ENCODE measurements around the gene ERBB4. TPM values are rescaled to one million over a fixed set of nuclear protein-coding genes. Genes with fewer than 3 reads are reported as not detected.
"Not testable (repeated sequence)": the region's sequence is repeated elsewhere in the genome, so short reads cannot be mapped to it uniquely, and the experiment has no call there.

ERBB4 gene
- total RNA-seq, 1 donor from 2014 or later = 9.9 TPM

DNA sequence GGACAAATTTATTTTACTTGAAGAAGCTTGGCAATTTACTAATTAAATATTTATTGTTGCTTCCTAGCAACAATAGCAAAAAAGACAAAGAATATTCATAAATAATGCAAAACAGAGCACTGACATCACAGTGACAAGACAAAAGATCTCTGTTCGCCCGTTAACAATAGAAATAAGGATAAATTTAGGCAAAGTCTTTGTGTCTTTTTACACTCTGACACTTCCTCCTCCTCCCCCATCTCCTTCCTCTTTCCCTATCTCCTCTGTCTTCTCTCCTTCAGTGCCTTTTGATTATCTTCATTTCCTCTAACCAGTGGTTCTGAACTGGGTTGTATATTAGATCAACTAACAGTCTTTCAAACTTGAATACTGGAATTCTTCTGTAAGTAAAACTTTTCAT lies 808.4 kb downstream of the ERBB4 start:
- Mint-ChIP-seq H3K4me1 (ENCODE audit: unreplicated experiment) (no peaks in the 10 kb centered on the region), H3K36me3 (no peaks in the 10 kb centered on the region), H3K27ac (no peak overlapping the region), H3K9me3 (no peaks in the 10 kb centered on the region), H3K27me3 (no peaks in the 10 kb centered on the region), H3K4me3 (no peak overlapping the region)
- DNase-seq (ENCODE audit: extremely low spot score, unreplicated experiment) = no peak
- TF ChIP-seq, protein P1, sequence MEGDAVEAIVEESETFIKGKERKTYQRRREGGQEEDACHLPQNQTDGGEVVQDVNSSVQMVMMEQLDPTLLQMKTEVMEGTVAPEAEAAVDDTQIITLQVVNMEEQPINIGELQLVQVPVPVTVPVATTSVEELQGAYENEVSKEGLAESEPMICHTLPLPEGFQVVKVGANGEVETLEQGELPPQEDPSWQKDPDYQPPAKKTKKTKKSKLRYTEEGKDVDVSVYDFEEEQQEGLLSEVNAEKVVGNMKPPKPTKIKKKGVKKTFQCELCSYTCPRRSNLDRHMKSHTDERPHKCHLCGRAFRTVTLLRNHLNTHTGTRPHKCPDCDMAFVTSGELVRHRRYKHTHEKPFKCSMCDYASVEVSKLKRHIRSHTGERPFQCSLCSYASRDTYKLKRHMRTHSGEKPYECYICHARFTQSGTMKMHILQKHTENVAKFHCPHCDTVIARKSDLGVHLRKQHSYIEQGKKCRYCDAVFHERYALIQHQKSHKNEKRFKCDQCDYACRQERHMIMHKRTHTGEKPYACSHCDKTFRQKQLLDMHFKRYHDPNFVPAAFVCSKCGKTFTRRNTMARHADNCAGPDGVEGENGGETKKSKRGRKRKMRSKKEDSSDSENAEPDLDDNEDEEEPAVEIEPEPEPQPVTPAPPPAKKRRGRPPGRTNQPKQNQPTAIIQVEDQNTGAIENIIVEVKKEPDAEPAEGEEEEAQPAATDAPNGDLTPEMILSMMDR (conservative IDR thresholded peaks at IDR 0.05) = no peak

GRCh38 chr2:211729433-211729832 lies 809.2 kb downstream of the ERBB4 start:
- TF ChIP-seq, protein P1 (conservative IDR thresholded peaks at IDR 0.05) = no peak
- no peaks in the 10 kb centered on the region for H3K27me3 Mint-ChIP-seq
- no peak for DNase-seq (ENCODE audit: extremely low spot score, unreplicated experiment)
- H3K4me1 Mint-ChIP-seq (ENCODE audit: unreplicated experiment) = no peaks in the 10 kb centered on the region
- no peak overlapping the region for H3K4me3 Mint-ChIP-seq
- H3K27ac Mint-ChIP-seq = no peak overlapping the region
- no peaks in the 10 kb centered on the region for H3K9me3 Mint-ChIP-seq
- no peaks in the 10 kb centered on the region for H3K36me3 Mint-ChIP-seq

- Mint-ChIP-seq H3K4me3 (no peak overlapping the region), H3K36me3 (no peaks in the 10 kb centered on the region)
- no peak for DNase-seq (ENCODE audit: extremely low spot score, unreplicated experiment)
Observed at GRCh38 chr2:211724933-211725332, 813.7 kb downstream of the ERBB4 start.

GRCh38 chr2:211723398-211723797 lies 815.2 kb downstream of the ERBB4 start:
- no peaks in the 10 kb centered on the region for H3K27me3 Mint-ChIP-seq

More at GRCh38 chr2:211724933-211725332, 813.7 kb downstream of the ERBB4 start:
- TF ChIP-seq, protein P1 (conservative IDR thresholded peaks at IDR 0.05) = no peak
- no peak overlapping the region for H3K27ac Mint-ChIP-seq
- no peaks in the 10 kb centered on the region for H3K4me1 Mint-ChIP-seq (ENCODE audit: unreplicated experiment)
- H3K9me3 Mint-ChIP-seq = no peaks in the 10 kb centered on the region
- H3K27me3 Mint-ChIP-seq = no peaks in the 10 kb centered on the region

GRCh38 chr2:211722928-211723327 lies 815.7 kb downstream of the ERBB4 start:
- DNase-seq (ENCODE audit: extremely low spot score, unreplicated experiment) = no peak
- TF ChIP-seq, protein P1 (conservative IDR thresholded peaks at IDR 0.05) = no peak
- Mint-ChIP-seq H3K36me3 (no peaks in the 10 kb centered on the region), H3K9me3 (no peaks in the 10 kb centered on the region), H3K4me1 (ENCODE audit: unreplicated experiment) (no peaks in the 10 kb centered on the region), H3K27me3 (no peaks in the 10 kb centered on the region), H3K27ac (no peak overlapping the region), H3K4me3 (no peak overlapping the region)

More at GRCh38 chr2:211723398-211723797, 815.2 kb downstream of the ERBB4 start:
- DNase-seq (ENCODE audit: extremely low spot score, unreplicated experiment) = no peak
- TF ChIP-seq, protein P1 (conservative IDR thresholded peaks at IDR 0.05) = no peak
- no peaks in the 10 kb centered on the region for H3K9me3 Mint-ChIP-seq
- H3K4me3 Mint-ChIP-seq = no peak overlapping the region
- no peak overlapping the region for H3K27ac Mint-ChIP-seq
- no peaks in the 10 kb centered on the region for H3K4me1 Mint-ChIP-seq (ENCODE audit: unreplicated experiment)
- no peaks in the 10 kb centered on the region for H3K36me3 Mint-ChIP-seq

DNA sequence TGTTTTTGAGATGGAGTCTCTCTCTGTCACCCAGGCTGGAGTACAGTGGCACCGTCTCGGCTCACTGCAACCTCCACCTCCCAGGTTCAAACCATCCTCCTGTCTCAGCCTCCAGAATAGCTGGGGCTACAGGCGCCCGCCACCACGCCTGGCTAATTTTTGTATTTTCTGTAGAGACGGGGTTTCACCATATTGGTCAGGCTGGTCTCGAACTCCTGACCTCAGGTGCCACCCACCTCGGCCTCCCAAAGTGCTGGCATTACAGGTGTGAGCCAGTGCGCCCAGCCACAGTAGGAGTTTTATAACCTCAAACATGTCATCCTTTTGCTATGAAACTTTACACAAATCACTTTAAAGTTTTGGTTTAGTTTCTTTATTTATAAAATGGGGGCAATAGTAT lies 816.7 kb downstream of the ERBB4 start:
- H3K27me3 Mint-ChIP-seq; H3K27ac Mint-ChIP-seq; DNase-seq (ENCODE audit: extremely low spot score, unreplicated experiment); H3K9me3 Mint-ChIP-seq; H3K36me3 Mint-ChIP-seq; H3K4me1 Mint-ChIP-seq (ENCODE audit: unreplicated experiment); H3K4me3 Mint-ChIP-seq: not testable (repeated sequence)

Data from type B pancreatic cell (in vitro differentiated cells).